Measurements from ENCODE around the gene GRM4.

The GRM4 gene

DNA sequence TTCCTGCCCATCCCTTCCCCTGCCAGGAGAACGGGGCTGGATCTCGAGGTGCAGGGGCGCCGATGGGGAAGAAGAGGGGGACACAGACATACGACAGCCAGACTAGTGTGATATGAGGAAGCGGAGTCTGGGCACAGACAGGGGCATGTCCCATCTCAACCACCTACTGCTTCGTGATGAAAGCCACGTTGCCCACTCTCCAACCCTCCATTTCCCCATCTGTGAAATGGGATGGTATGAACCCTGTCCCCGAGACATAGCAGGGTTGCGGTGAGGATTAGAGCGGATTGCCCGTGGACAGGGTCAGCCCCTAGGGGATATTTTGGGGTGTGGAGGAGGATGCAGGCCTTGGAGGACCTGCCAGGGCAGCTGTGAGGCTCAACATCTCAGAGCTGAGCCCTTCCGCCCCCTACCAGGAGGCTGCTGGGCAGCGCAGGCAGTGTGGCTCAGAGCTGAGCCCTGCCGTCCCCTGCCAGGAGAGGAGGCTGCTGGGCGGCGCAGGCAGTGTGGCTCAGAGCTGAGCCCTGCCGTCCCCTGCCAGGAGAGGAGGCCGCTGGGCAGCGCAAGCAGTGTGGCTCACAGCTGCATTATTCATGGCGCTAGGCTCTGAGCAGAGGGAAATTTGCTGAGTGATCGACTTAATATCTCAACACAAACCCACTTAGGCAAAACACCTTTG, 71.7 kb downstream of the GRM4 start:
- H3K27me3 ChIP-seq (ENCODE audit: low read depth, low read length): no peaks in the 10 kb centered on the region
- H3K36me3 ChIP-seq (ENCODE audit: control insufficient read depth in 1 of 2, insufficient read depth in 2 of 2, low read length in 2 of 2): no peaks in the 10 kb centered on the region
- H3K27ac ChIP-seq (ENCODE audit: low read length): no peak overlapping the region
- no peaks in the 10 kb centered on the region for H3K4me1 ChIP-seq (ENCODE audit: control insufficient read depth in 1 of 2, insufficient read depth in 2 of 2, low read length in 2 of 2)
- H3K4me3 ChIP-seq (ENCODE audit: low read depth in 1 of 2, low read length in 2 of 2): no peak overlapping the region
- H3K9me3 ChIP-seq (ENCODE audit: control insufficient read depth in 1 of 2, low read length in 2 of 2): no peaks in the 10 kb centered on the region

- Histone ChIP-seq H3K9me3 (ENCODE audit: control insufficient read depth in 1 of 2, low read length in 2 of 2) (no peaks in the 10 kb centered on the region), H3K27ac (ENCODE audit: low read length) (no peak overlapping the region), H3K4me1 (ENCODE audit: control insufficient read depth in 1 of 2, insufficient read depth in 2 of 2, low read length in 2 of 2) (no peaks in the 10 kb centered on the region), H3K4me3 (ENCODE audit: low read depth in 1 of 2, low read length in 2 of 2) (no peak overlapping the region), H3K27me3 (ENCODE audit: low read depth, low read length) (no peaks in the 10 kb centered on the region), H3K36me3 (ENCODE audit: control insufficient read depth in 1 of 2, insufficient read depth in 2 of 2, low read length in 2 of 2) (no peaks in the 10 kb centered on the region)
Observed at GRCh38 chr6:34073540-34073939, 72.3 kb downstream of the GRM4 start.

DNA sequence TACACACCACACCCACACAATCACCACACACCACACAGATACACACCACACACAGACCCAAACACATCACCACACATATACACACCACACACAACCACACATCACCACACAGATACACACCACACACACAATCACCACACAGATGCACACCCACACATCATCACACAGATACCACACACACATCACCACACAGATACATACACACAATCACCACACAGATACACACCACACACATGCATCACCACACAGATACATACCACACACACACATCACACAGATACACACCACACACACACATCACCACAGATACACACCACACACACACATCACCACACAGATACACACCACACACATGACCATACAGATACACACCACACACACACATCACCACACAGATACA, 73.2 kb downstream of the GRM4 start:
- Histone ChIP-seq H3K27me3 (ENCODE audit: low read depth, low read length) (no peaks in the 10 kb centered on the region), H3K9me3 (ENCODE audit: control insufficient read depth in 1 of 2, low read length in 2 of 2) (no peaks in the 10 kb centered on the region), H3K36me3 (ENCODE audit: control insufficient read depth in 1 of 2, insufficient read depth in 2 of 2, low read length in 2 of 2) (no peaks in the 10 kb centered on the region), H3K4me1 (ENCODE audit: control insufficient read depth in 1 of 2, insufficient read depth in 2 of 2, low read length in 2 of 2) (no peaks in the 10 kb centered on the region), H3K27ac (ENCODE audit: low read length) (no peak overlapping the region), H3K4me3 (ENCODE audit: low read depth in 1 of 2, low read length in 2 of 2) (no peak overlapping the region)

GRCh38 chr6:34071884-34072379, 74.0 kb downstream of the GRM4 start:
- peaks cover 3% of the 10 kb centered on the region for H3K27me3 ChIP-seq (ENCODE audit: low read depth, low read length)
- H3K4me3 ChIP-seq (ENCODE audit: low read depth in 1 of 2, low read length in 2 of 2): no peak overlapping the region
- no peak overlapping the region for H3K27ac ChIP-seq (ENCODE audit: low read length)

GRCh38 chr6:34071136-34071883, 74.6 kb downstream of the GRM4 start:
- Histone ChIP-seq H3K27ac (ENCODE audit: low read length) (no peak overlapping the region), H3K4me1 (ENCODE audit: control insufficient read depth in 1 of 2, insufficient read depth in 2 of 2, low read length in 2 of 2) (no peaks in the 10 kb centered on the region), H3K36me3 (ENCODE audit: control insufficient read depth in 1 of 2, insufficient read depth in 2 of 2, low read length in 2 of 2) (no peaks in the 10 kb centered on the region), H3K4me3 (ENCODE audit: low read depth in 1 of 2, low read length in 2 of 2) (no peak overlapping the region), H3K9me3 (ENCODE audit: control insufficient read depth in 1 of 2, low read length in 2 of 2) (no peaks in the 10 kb centered on the region), H3K27me3 (ENCODE audit: low read depth, low read length) (peaks cover 3% of the 10 kb centered on the region)

More at GRCh38 chr6:34071884-34072379, 74.0 kb downstream of the GRM4 start:
- H3K36me3 ChIP-seq (ENCODE audit: control insufficient read depth in 1 of 2, insufficient read depth in 2 of 2, low read length in 2 of 2): no peaks in the 10 kb centered on the region
- no peaks in the 10 kb centered on the region for H3K4me1 ChIP-seq (ENCODE audit: control insufficient read depth in 1 of 2, insufficient read depth in 2 of 2, low read length in 2 of 2)
- H3K9me3 ChIP-seq (ENCODE audit: control insufficient read depth in 1 of 2, low read length in 2 of 2): no peaks in the 10 kb centered on the region

GRCh38 chr6:34070315-34071135, 75.4 kb downstream of the GRM4 start:
- H3K27me3 ChIP-seq (ENCODE audit: low read depth, low read length): peaks cover 8% of the 10 kb centered on the region
- no peaks in the 10 kb centered on the region for H3K36me3 ChIP-seq (ENCODE audit: control insufficient read depth in 1 of 2, insufficient read depth in 2 of 2, low read length in 2 of 2)
- no peaks in the 10 kb centered on the region for H3K9me3 ChIP-seq (ENCODE audit: control insufficient read depth in 1 of 2, low read length in 2 of 2)
- no peak overlapping the region for H3K4me3 ChIP-seq (ENCODE audit: low read depth in 1 of 2, low read length in 2 of 2)
- H3K27ac ChIP-seq (ENCODE audit: low read length): no peak overlapping the region
- H3K4me1 ChIP-seq (ENCODE audit: control insufficient read depth in 1 of 2, insufficient read depth in 2 of 2, low read length in 2 of 2): peaks cover 0 to 4% of the 10 kb centered on the region in 2 donors

- Histone ChIP-seq H3K4me1 (ENCODE audit: control insufficient read depth in 1 of 2, insufficient read depth in 2 of 2, low read length in 2 of 2) (peaks cover 0 to 7% of the 10 kb centered on the region in 2 donors), H3K9me3 (ENCODE audit: control insufficient read depth in 1 of 2, low read length in 2 of 2) (no peaks in the 10 kb centered on the region), H3K36me3 (ENCODE audit: control insufficient read depth in 1 of 2, insufficient read depth in 2 of 2, low read length in 2 of 2) (no peaks in the 10 kb centered on the region), H3K27ac (ENCODE audit: low read length) (no peak overlapping the region), H3K27me3 (ENCODE audit: low read depth, low read length) (peaks cover 8% of the 10 kb centered on the region), H3K4me3 (ENCODE audit: low read depth in 1 of 2, low read length in 2 of 2) (no peak overlapping the region)
Observed at GRCh38 chr6:34068462-34069044, 77.3 kb downstream of the GRM4 start.

DNA sequence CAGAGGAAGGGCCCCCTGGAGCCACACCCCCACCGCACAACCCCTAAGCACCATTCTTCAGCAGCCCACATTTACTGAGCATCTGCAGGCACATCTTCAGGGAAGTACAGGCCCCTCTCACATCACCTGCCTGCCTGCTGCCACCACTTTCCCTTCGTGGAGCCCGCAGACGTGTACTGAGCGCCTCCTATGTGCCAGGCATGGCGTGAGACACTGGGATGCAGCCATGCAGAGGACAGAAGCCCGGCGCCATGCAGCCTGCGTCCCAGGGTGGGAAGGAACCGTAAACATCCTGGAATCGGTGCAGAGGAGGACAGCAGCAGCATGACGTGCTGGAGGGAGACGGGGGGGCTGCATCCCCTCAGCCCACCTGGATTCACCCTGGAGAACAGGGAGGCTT, 78.1 kb downstream of the GRM4 start:
- Histone ChIP-seq H3K4me1 (ENCODE audit: control insufficient read depth in 1 of 2, insufficient read depth in 2 of 2, low read length in 2 of 2) (peaks cover 0 to 13% of the 10 kb centered on the region in 2 donors), H3K27ac (ENCODE audit: low read length) (no peak overlapping the region), H3K27me3 (ENCODE audit: low read depth, low read length) (peaks cover 8% of the 10 kb centered on the region), H3K4me3 (ENCODE audit: low read depth in 1 of 2, low read length in 2 of 2) (no peak overlapping the region), H3K9me3 (ENCODE audit: control insufficient read depth in 1 of 2, low read length in 2 of 2) (no peaks in the 10 kb centered on the region), H3K36me3 (ENCODE audit: control insufficient read depth in 1 of 2, insufficient read depth in 2 of 2, low read length in 2 of 2) (no peaks in the 10 kb centered on the region)

DNA sequence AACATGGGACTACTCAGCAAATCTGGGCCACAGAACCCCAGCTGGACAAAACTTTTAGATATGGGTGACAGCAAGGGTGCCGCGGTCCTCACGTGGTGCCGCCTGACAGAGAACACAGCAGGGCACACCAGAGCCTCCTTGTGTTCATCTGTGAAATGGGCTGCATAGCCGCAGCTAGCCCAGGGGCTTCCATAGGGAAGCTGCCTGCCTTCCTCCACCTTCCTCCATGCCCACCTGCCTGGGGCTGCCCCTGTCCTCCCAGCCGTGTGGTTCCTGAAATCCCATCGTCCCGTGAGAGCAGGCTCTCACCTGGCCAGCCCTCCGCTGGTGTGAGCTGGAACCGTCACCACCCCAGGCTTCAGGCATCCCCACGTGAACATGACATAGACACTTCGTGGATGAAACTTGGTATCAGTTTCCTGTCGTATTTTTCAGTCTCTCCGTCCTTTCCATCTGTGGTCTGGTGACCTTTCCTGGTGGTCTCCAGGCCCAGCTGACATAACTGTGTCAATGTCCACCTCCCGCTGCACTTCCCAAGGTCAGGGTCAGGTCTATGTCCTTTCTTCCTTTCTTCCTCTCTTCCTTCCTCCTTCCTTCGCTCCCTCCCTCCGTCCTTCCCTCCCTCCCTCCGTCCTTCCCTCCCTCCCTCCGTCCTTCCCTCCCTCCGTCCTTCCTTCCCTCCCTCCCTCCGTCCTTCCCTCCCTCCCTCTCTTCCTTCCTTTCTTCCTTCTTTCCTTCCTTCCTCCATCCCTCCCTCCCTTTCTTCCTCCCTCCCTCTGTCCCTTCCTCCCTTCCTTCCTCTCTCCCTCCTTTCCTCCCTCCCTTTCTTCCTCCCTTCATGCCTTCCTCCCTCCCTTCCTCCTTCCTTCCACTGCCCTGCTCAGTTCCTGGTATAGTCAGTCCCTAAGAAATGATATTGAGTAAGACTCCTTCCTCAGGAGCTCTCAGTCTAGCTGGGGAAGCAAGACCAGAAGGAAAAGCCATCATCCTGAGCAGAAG, 78.8 kb downstream of the GRM4 start:
- Histone ChIP-seq H3K4me3 (ENCODE audit: low read depth in 1 of 2, low read length in 2 of 2) (no peak overlapping the region), H3K9me3 (ENCODE audit: control insufficient read depth in 1 of 2, low read length in 2 of 2) (no peaks in the 10 kb centered on the region), H3K4me1 (ENCODE audit: control insufficient read depth in 1 of 2, insufficient read depth in 2 of 2, low read length in 2 of 2) (peaks cover 0 to 13% of the 10 kb centered on the region in 2 donors), H3K27me3 (ENCODE audit: low read depth, low read length) (peaks cover 8% of the 10 kb centered on the region), H3K27ac (ENCODE audit: low read length) (no peak overlapping the region), H3K36me3 (ENCODE audit: control insufficient read depth in 1 of 2, insufficient read depth in 2 of 2, low read length in 2 of 2) (no peaks in the 10 kb centered on the region)

DNA sequence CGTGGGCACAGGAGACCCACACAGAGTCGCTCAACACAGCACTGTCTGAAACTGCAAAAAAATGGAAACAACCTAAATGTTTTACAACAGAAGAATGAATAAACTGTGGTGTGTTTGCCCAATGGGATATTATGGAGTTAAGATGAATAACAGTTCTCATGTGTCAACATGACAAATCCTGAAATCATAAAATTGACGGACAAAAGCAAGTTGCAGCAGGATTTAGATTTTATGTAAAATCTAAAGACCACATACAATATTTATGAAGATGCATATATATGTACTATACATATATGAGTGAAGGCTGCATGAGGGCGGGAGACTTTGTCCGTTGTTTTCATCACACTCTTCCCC, 79.7 kb downstream of the GRM4 start:
- H3K27me3 ChIP-seq (ENCODE audit: low read depth, low read length): peaks cover 8% of the 10 kb centered on the region
- H3K4me1 ChIP-seq (ENCODE audit: control insufficient read depth in 1 of 2, insufficient read depth in 2 of 2, low read length in 2 of 2): peaks cover 0 to 13% of the 10 kb centered on the region in 2 donors
- no peak overlapping the region for H3K4me3 ChIP-seq (ENCODE audit: low read depth in 1 of 2, low read length in 2 of 2)
- no peaks in the 10 kb centered on the region for H3K36me3 ChIP-seq (ENCODE audit: control insufficient read depth in 1 of 2, insufficient read depth in 2 of 2, low read length in 2 of 2)
- no peaks in the 10 kb centered on the region for H3K9me3 ChIP-seq (ENCODE audit: control insufficient read depth in 1 of 2, low read length in 2 of 2)
- no peak overlapping the region for H3K27ac ChIP-seq (ENCODE audit: low read length)
